ENCODE measurements around the gene SEZ6L. TPM values are rescaled to one million over a fixed set of nuclear protein-coding genes. Genes with fewer than 3 reads are reported as not detected.

SEZ6L gene
- total RNA-seq, 1 donor from 2014 or later: 2.3 TPM

GRCh38 chr22:26391623-26392022 is 222.4 kb downstream of the SEZ6L start:
- no peak overlapping the region for H3K9ac ChIP-seq (ENCODE audit: low read length)
- peaks cover 5% of the 10 kb centered on the region for H3K4me1 Mint-ChIP-seq (ENCODE audit: low read depth, unreplicated experiment)
- no peaks in the 10 kb centered on the region for H3K27me3 ChIP-seq (ENCODE audit: insufficient read depth, low read length)
- no peak overlapping the region for H3K27ac Mint-ChIP-seq (ENCODE audit: unreplicated experiment)
- DNase-seq (ENCODE audit: low read depth) (no peak), FAIRE-seq (no peak)
- H3K36me3 ChIP-seq (ENCODE audit: insufficient read depth, low read length): no peaks in the 10 kb centered on the region
- H3K9me3 ChIP-seq (ENCODE audit: insufficient read depth, low read depth, low read length): no peaks in the 10 kb centered on the region
- H3K9me3 Mint-ChIP-seq (ENCODE audit: unreplicated experiment): peaks cover 5% of the 10 kb centered on the region
- no peaks in the 10 kb centered on the region for H3K36me3 Mint-ChIP-seq (ENCODE audit: low read depth, unreplicated experiment)
- H3K4me1 ChIP-seq (ENCODE audit: insufficient read depth, low read length): no peaks in the 10 kb centered on the region
- H3K27ac ChIP-seq (ENCODE audit: low read depth, low read length): no peak overlapping the region
- no peak overlapping the region for H3K4me3 ChIP-seq (ENCODE audit: insufficient read depth, low read depth, low read length)
- no peaks in the 10 kb centered on the region for H3K27me3 Mint-ChIP-seq (ENCODE audit: low read depth, unreplicated experiment)
- no peak overlapping the region for H3K4me2 ChIP-seq (ENCODE audit: low read length)
- H3K79me2 ChIP-seq (ENCODE audit: insufficient read depth, low read length): no peaks in the 10 kb centered on the region
- no peak overlapping the region for H2AFZ ChIP-seq (ENCODE audit: low read depth, low read length)
- TF ChIP-seq EZH2 (IDR thresholded peaks at IDR 0.05; ENCODE audit: insufficient read depth, low read length) (no peak), CTCF (IDR thresholded peaks at IDR 0.05; ENCODE audit: insufficient read depth, low read depth, low read length) (no peak)
- H3K4me3 Mint-ChIP-seq (ENCODE audit: unreplicated experiment): no peak overlapping the region
- no peaks in the 10 kb centered on the region for H4K20me1 ChIP-seq (ENCODE audit: insufficient read depth, low read length)

- Mint-ChIP-seq H3K4me3 (ENCODE audit: unreplicated experiment) (no peak overlapping the region), H3K27ac (ENCODE audit: unreplicated experiment) (no peak overlapping the region), H3K9me3 (ENCODE audit: unreplicated experiment) (no peaks in the 10 kb centered on the region), H3K36me3 (ENCODE audit: low read depth, unreplicated experiment) (no peaks in the 10 kb centered on the region), H3K27me3 (ENCODE audit: low read depth, unreplicated experiment) (no peaks in the 10 kb centered on the region), H3K4me1 (ENCODE audit: low read depth, unreplicated experiment) (peaks cover 5% of the 10 kb centered on the region)
- Histone ChIP-seq H3K9me3 (ENCODE audit: insufficient read depth, low read depth, low read length) (no peaks in the 10 kb centered on the region), H3K4me2 (ENCODE audit: low read length) (no peak overlapping the region), H3K27ac (ENCODE audit: low read depth, low read length) (no peak overlapping the region), H3K79me2 (ENCODE audit: insufficient read depth, low read length) (no peaks in the 10 kb centered on the region), H2AFZ (ENCODE audit: low read depth, low read length) (no peak overlapping the region), H3K9ac (ENCODE audit: low read length) (no peak overlapping the region), H3K4me1 (ENCODE audit: insufficient read depth, low read length) (no peaks in the 10 kb centered on the region), H3K27me3 (ENCODE audit: insufficient read depth, low read length) (no peaks in the 10 kb centered on the region), H3K4me3 (ENCODE audit: insufficient read depth, low read depth, low read length) (no peak overlapping the region), H4K20me1 (ENCODE audit: insufficient read depth, low read length) (no peaks in the 10 kb centered on the region), H3K36me3 (ENCODE audit: insufficient read depth, low read length) (no peaks in the 10 kb centered on the region)
- TF ChIP-seq CTCF (IDR thresholded peaks at IDR 0.05; ENCODE audit: insufficient read depth, low read depth, low read length) (no peak), EZH2 (IDR thresholded peaks at IDR 0.05; ENCODE audit: insufficient read depth, low read length) (no peak)
- DNase-seq (ENCODE audit: low read depth): no peak
- no peak for FAIRE-seq
These were observed 224.7 kb downstream of the SEZ6L start for GRCh38 chr22:26393929-26394328.

- Histone ChIP-seq H3K4me2 (ENCODE audit: low read length) (no peak overlapping the region), H3K27ac (ENCODE audit: low read depth, low read length) (no peak overlapping the region), H3K9me3 (ENCODE audit: insufficient read depth, low read depth, low read length) (no peaks in the 10 kb centered on the region), H3K27me3 (ENCODE audit: insufficient read depth, low read length) (no peaks in the 10 kb centered on the region), H3K79me2 (ENCODE audit: insufficient read depth, low read length) (no peaks in the 10 kb centered on the region), H3K9ac (ENCODE audit: low read length) (no peak overlapping the region), H3K4me3 (ENCODE audit: insufficient read depth, low read depth, low read length) (no peak overlapping the region), H3K36me3 (ENCODE audit: insufficient read depth, low read length) (no peaks in the 10 kb centered on the region), H4K20me1 (ENCODE audit: insufficient read depth, low read length) (no peaks in the 10 kb centered on the region), H2AFZ (ENCODE audit: low read depth, low read length) (no peak overlapping the region), H3K4me1 (ENCODE audit: insufficient read depth, low read length) (no peaks in the 10 kb centered on the region)
- Mint-ChIP-seq H3K27ac (ENCODE audit: unreplicated experiment) (no peak overlapping the region), H3K4me1 (ENCODE audit: low read depth, unreplicated experiment) (peaks cover 5% of the 10 kb centered on the region), H3K27me3 (ENCODE audit: low read depth, unreplicated experiment) (no peaks in the 10 kb centered on the region), H3K36me3 (ENCODE audit: low read depth, unreplicated experiment) (no peaks in the 10 kb centered on the region), H3K4me3 (ENCODE audit: unreplicated experiment) (no peak overlapping the region), H3K9me3 (ENCODE audit: unreplicated experiment) (no peaks in the 10 kb centered on the region)
- no peak for DNase-seq (ENCODE audit: low read depth)
- no peak for FAIRE-seq
- TF ChIP-seq EZH2 (IDR thresholded peaks at IDR 0.05; ENCODE audit: insufficient read depth, low read length) (no peak), CTCF (IDR thresholded peaks at IDR 0.05; ENCODE audit: insufficient read depth, low read depth, low read length) (no peak)
These were observed 225.5 kb downstream of the SEZ6L start for GRCh38 chr22:26394777-26395176.
